GM18951 (cell line): ENCODE results near the gene TSC2.

Experiments used
- POLR2A ChIP-seq: IDR thresholded peaks from 4 replicates; pipeline ENCODE4 v1.6.1; 2011; ENCODE audit warnings: mild to moderate bottlenecking; ENCODE audit not compliant: insufficient read length, insufficient read depth; ENCODE audit errors: extremely low read depth
- in situ Hi-C: fragments of 300-500 bp; cut with MboI; formaldehyde crosslinking; loops from one replicate; pipeline ENCODE4 v1.12.0; 2022; ENCODE audit warnings: low sequenced_read_pairs, mixed read lengths, inconsistent platforms; ENCODE audit not compliant: unreplicated experiment

Gene TSC2

DNA sequence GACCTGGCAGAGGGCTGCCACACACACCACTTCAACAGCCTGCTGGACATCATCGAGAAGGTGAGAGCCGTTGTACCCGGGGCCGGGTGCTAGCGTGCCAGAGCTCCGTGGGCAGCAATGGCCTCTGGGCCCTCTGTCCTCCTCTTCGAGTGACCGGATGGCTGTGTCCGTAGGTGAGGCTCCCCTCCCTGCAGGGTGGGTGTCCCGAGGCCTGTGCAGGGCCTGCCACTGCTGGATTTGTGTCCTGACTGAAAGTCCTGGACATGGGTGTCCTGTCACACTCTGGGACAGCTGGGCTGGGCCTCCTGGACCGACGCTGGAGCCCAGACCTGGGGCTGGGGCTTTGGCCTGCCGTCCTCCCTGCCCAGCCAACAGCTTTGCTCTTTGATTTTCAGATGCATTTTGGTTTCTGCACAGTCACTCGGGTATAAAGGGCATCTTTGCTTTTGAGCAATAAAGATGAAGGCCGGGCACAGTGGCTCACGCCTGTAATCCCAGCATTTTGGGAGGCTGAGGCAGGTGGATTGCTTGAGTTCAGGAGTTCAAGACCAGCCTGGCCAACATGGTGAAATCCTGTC, 16.7 kb downstream of the TSC2 start:
- in situ Hi-C loops, result no loop called here
- no peak for TF ChIP-seq POLR2A

DNA sequence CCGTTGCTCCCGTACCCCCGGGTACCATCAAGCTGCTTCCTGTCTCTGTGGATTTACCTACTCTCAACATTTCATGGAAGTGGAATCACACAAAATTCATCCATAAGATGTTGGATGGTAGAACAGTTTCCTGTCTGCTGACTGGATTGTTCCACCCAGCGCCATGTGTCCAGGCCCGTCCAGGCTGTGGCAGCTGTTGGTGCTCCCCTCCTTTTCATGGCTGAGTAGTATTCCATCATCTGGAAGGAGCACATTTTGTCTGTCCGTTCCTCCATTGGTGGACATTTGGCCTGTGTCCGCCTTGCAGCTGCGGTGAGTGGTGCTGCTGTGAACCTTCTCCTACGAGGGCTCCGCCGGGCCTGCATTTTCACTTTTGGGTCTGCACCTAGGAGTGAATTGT, 18.4 kb downstream of the TSC2 start:
- TF ChIP-seq POLR2A, result no peak
- in situ Hi-C loops, result no loop called here

DNA sequence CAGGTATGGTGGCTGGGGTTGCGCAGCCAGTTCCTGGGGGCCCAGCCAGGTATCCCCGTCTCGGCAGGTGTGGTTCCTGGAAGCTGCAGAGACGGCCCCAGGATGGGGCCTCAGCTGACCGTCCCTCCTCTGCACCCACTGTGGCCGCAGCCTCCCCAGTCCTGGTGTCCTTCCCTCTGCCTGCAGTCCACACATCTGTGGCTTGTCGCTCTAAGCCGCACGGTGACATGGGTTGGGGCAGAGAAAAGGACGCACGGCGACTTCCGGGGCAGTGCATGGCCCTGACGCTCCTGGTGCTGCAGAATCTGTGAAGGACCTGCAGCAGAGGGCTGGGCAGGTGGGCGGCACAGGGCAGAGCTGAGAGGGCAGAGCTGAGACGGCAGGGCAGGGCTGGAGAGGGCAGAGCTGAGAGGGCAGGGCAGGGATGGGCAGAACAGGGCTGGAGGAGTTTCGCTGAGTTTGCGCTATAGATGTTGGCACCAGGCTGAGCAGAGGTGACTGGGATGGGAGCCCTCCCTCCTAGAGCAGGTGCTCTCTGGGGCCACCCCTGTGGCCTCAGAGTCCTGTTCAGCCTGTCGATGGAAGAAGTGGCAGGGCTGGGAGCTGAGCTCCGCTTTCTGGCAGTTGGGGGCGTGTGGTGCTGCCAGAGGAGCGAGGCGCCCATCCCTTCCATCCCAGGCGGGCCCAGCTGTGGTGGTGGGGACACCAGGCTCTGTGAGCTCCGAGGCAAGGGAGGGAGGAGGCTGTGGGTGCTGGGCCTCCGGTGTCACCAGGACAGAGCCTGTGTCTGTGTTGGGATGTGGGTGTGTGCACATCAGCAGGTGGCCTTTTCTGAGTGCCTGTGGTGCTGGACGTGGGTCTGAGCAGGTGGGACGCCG, 23.0 kb downstream of the TSC2 start:
- no peak for TF ChIP-seq POLR2A
- in situ Hi-C loops, result no loop called here

DNA sequence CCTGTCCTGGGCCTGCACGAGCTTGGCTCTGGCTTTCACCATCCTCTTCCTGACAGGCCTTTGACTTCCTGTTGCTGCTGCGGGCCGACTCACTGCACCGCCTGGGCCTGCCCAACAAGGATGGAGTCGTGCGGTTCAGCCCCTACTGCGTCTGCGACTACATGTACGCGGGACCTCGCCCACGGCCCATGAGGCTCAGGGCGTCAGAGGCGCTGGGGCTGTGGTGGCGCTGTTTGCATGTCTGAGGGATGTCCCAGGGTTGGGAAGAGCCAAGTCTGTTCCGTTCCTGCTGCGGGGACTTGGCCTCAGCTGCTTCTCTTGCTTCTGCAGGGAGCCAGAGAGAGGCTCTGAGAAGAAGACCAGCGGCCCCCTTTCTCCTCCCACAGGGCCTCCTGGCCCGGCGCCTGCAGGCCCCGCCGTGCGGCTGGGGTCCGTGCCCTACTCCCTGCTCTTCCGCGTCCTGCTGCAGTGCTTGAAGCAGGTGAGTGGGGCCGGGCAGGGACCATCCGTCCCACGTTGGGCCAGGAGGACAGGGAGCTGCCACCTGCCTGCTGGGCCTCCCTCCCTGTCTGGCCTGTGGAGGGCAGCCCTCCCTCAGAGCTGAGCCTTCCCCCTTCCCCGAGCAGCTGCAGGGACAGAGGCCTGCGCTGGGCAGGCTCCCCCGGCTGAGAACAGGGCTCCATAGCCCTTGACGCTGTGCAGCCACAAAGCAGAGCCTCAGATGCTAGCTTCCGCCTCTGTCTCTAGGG, 23.8 kb downstream of the TSC2 start:
- no peak for TF ChIP-seq POLR2A
- in situ Hi-C loops, result no loop called here

DNA sequence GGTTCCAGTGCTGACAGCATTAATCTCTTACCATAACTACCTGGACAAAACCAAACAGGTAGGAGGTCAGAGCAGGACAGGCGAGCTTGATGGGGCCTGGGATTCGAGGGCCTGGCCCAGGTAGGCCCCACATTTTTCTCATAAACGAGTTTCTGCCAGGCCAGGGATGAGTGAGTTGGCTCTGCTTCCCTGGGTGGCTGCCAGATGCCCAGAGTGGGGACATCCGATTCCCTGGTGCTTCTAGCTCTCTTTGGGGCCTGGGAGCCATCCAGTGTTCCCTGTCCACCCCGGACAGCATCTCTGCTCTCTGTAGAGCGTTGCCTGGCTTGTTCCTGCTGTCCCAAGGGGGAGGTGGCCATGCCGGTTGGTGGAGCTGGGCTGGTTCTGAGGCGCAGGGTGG, 25.1 kb downstream of the TSC2 start:
- no peak for TF ChIP-seq POLR2A
- in situ Hi-C loops, result no loop called here

DNA sequence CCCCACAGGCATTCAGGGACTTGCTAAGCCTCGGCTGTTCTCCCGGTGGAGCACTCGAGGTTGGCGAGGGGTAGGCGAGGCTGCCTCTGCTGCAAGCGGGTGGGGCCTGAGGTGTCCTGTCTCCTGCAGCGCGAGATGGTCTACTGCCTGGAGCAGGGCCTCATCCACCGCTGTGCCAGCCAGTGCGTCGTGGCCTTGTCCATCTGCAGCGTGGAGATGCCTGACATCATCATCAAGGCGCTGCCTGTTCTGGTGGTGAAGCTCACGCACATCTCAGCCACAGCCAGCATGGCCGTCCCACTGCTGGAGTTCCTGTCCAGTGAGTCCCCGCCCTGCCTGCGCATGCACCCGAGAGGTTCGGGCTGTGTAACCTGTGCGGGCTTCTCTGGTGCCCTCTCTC, 26.3 kb downstream of the TSC2 start:
- in situ Hi-C loops, result no loop called here
- no peak for TF ChIP-seq POLR2A

DNA sequence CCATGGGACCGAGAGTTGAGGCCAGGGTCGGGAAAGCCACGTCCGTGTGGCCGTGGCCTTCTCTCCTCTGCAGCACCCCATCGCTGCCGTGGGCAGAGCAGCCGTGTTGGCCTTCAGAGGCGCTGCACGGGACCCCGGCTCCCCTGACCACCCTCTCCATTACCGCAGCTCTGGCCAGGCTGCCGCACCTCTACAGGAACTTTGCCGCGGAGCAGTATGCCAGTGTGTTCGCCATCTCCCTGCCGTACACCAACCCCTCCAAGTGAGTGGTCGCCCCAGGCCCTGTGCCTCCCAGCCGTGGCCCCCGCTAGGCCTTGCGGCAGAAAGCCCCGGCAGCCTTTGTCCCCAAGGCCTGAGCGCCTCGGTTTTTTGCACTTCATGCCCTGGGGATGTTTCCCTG, 27.8 kb downstream of the TSC2 start:
- in situ Hi-C loops, result no loop called here
- TF ChIP-seq POLR2A, result no peak

DNA sequence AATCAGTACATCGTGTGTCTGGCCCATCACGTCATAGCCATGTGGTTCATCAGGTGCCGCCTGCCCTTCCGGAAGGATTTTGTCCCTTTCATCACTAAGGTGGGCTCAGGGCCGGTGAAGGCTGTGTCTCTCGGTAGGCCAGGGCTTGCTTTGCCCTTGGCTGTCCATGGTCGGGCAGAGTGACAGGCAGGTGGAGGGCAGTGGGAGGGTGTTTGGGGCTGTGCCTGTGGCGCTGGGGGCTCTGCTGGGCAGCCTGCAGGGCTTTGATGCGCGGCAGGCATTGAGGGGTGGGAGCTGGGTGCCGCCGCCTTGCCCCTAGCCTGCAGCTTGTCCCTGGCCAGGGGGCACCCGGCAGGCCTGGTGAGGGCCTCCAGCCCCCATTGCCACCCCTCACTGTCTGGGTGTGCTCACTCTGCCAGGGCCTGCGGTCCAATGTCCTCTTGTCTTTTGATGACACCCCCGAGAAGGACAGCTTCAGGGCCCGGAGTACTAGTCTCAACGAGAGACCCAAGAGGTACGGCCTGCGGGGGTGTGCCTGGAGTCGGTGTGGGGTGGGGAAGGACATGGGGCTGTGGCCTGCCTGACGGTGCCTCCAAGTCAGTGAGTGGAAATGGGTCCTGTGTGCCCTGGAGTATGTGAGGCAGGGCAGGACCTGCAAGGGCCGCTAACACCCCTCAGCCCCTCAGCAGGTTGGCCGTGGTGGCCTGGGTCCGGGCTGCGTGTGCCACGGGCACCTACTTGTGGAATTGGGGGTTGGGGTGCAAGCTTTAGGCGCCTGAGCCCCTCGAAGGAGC, 28.5 kb downstream of the TSC2 start:
- in situ Hi-C loops, result no loop called here
- no peak for TF ChIP-seq POLR2A

DNA sequence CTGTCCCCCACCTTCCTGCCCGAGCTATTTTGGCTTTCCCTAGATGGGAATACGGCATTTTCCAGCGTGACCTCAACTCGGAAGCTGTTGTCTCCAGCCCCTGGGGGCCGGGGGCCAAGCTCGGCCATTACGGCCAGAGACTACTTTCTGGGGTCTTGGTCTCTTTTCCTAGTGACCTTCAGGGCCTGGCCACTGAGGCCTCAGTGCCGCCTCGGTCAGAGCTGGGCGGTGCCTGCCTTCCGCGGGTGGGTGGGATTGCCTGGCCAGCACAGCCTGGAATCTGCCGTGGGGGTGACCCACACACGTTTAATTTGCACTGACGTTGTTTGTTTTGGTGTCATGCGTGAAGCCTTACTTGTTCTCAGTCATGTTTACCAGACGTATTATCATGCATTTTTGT, 29.2 kb downstream of the TSC2 start:
- TF ChIP-seq POLR2A, result no peak
- in situ Hi-C loops, result no loop called here

DNA sequence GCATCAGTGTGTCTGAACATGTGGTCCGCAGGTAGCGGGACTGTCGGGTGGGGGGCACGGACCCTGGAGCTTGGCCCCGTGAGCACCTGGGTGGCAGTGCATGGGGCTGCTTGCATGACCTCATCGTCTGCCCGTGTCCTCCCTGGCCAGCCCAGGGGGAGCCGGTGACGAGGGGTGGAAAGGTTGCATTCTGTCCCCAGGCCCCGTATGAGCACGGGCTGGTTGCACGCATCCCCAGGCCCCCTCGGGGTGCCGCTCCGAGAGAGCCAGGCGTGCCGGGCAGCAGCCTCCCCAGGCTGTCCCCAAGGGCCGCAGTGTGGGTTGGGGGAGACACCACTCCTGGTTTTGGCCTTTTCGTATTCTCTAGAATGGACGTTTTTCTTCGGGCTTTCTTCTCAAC, 29.9 kb downstream of the TSC2 start:
- in situ Hi-C loops, result no loop called here
- TF ChIP-seq POLR2A, result no peak

DNA sequence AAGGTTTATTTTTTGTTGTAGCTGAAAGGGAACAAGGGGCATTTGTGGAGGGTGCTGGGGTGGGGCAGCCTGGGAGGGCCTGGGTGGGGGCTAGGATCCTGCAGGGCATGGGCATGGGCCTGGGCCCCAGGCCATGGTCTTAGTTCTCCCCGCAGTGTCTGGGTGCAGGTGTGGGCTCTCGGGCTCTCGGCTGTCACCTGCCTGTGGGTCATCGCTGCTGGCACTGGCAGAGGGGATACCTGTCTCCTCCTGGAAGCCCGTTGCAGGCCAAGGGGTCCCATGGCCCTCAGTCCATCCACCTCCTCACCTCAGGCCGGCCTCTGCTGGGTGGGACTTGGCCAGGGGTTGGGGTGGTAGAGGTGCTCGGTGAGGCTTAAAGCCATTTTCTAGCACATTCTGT, 30.3 kb downstream of the TSC2 start:
- TF ChIP-seq POLR2A, result no peak
- in situ Hi-C loops, result no loop called here

DNA sequence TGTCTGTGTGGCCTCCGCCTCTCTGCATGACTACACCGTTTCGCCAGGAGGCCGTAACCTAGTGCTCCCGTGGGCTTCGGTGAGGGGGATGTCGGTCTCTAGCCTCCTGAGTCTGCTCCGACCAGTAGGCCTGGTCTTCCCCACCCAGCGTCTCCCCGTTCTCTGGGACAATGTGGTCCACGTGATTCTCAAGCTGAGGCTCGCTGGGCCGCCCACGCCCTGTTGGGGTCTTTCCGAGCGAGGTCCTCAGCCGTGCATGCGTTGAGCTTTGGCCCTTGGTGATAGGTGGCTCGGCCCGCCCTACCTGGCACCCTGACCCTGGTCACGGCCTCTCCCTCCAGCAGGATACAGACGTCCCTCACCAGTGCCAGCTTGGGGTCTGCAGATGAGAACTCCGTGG, 30.9 kb downstream of the TSC2 start:
- no peak for TF ChIP-seq POLR2A
- in situ Hi-C loops, result no loop called here

DNA sequence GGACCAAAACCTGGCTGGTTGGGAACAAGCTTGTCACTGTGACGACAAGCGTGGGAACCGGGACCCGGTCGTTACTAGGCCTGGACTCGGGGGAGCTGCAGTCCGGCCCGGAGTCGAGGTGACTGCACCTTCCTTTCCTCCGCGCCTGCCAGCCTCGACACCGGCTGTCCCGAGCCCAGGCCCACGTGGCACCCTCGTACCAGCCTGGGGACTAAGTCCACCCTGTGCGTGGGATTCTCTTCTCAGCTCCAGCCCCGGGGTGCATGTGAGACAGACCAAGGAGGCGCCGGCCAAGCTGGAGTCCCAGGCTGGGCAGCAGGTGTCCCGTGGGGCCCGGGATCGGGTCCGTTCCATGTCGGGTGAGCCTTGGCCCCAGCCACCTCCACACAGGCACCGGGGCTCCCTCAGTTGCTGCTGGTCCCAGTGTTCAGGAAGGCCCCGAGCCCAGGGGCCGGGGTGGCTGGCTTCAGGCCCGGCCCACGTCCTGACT, 31.6 kb downstream of the TSC2 start:
- in situ Hi-C loops, result no loop called here
- TF ChIP-seq POLR2A, result no peak
